Neural progenitor cell (in vitro differentiated cells): ENCODE measurements around the gene TBRG4.

Experiments used
- CTCF ChIP-seq: fragments of 200-600 bp; sonication (generic); IDR thresholded peaks from 2 replicates; pipeline ENCODE4 v1.5.1; 2017; ENCODE audit warnings: antibody characterized with exemption, mild to moderate bottlenecking
- EZH2 ChIP-seq: fragments of 200-600 bp; sonication (generic); IDR thresholded peaks from 2 replicates; pipeline ENCODE4 v1.6.1; 2017; ENCODE audit warnings: antibody characterized with exemption, mild to moderate bottlenecking, moderate library complexity
- EZH2phosphoT487 ChIP-seq: fragments of 200-600 bp; sonication (generic); IDR thresholded peaks from 2 replicates; pipeline ENCODE4 v1.6.1; 2017; ENCODE audit warnings: antibody characterized with exemption

GRCh38 chr7:45118889-45119331 is 7.4 kb upstream of the TBRG4 start:
- TF ChIP-seq EZH2, result no peak
- TF ChIP-seq CTCF, result no peak
- no peak for TF ChIP-seq EZH2phosphoT487
